GM12878 (cell line): Measurements from ENCODE around the gene ARL16. TPM values are rescaled to one million over a fixed set of nuclear protein-coding genes. Genes with fewer than 3 reads are reported as not detected.

Experiments
- ATAC-seq: fragments of 200-7000 bp; cut with Tn5 transposase; 3 replicates; pipeline ENCODE4 v1.9.1; 2020; ENCODE audit warnings: mild to moderate bottlenecking, moderate library complexity
- BruUV-seq: library from RNA; stranded (reverse); fragments of 400-500 nt; replicated peaks from 2 replicates; lab custom pipeline; 2021; lab: Mats Ljungman, UMichigan
- CTCF ChIA-PET: fragments of 300-600 bp; sonication (Branson Sonifier 250); formaldehyde crosslinking; extraction: SDS; loops from one replicate; lab custom pipeline; 2021; ENCODE audit warnings: inconsistent platforms; lab: Yijun Ruan, JAX
- POLR2A ChIA-PET: fragments of 350-600 bp; formaldehyde crosslinking; extraction: SDS; loops from one replicate; lab custom pipeline; 2021; ENCODE audit warnings: inconsistent platforms; lab: Charles Lee
- RAD21 ChIA-PET: fragments of 300-600 bp; sonication (Branson Sonifier 250); formaldehyde crosslinking; loops from one replicate; lab custom pipeline; 2023; ENCODE audit warnings: antibody characterized with exemption; ENCODE audit not compliant: unreplicated experiment; lab: Charles Lee
- SMC1A ChIA-PET: fragments of 300-600 bp; sonication (Branson Sonifier 250); formaldehyde crosslinking; loops from one replicate; lab custom pipeline; 2023; ENCODE audit not compliant: unreplicated experiment, uncharacterized antibody; lab: Charles Lee
- DNase-seq: peaks from one replicate; pipeline ENCODE4 v3.0.0-alpha.2; 2011; ENCODE audit warnings: low read depth, low spot score
- FAIRE-seq: peaks from 3 replicates; lab custom pipeline; 2011; peaks lifted over from hg19 to GRCh38; lab: Jason Lieb, UNC
- H2AFZ ChIP-seq: 2 replicates; pipeline ENCODE4 v1.6.0; 2011; ENCODE audit warnings: low read depth, low read length, control low read depth; ENCODE audit not compliant: control insufficient read depth
- H3K27ac ChIP-seq: 2 replicates; pipeline ENCODE4 v1.5.1; 2011; ENCODE audit warnings: control low read depth; ENCODE audit not compliant: control insufficient read depth, insufficient read depth
- H3K27me3 ChIP-seq, 2 experiments: replicated peaks in 1 of 2; 2 replicates each; pipeline versions ENCODE4 v1.6.0 to v1.6.1; 2011; ENCODE audit warnings: low read length in 1 of 2; ENCODE audit not compliant: control insufficient read depth in 2 of 2, insufficient read depth in 2 of 2
- H3K36me3 ChIP-seq, 2 experiments: 2 replicates each; pipeline ENCODE4 v1.5.1; 2011; ENCODE audit warnings: low read length in 1 of 2; ENCODE audit not compliant: control insufficient read depth in 2 of 2, insufficient read depth in 2 of 2
- H3K4me1 ChIP-seq: 2 replicates; pipeline ENCODE4 v1.6.1; 2011; ENCODE audit warnings: mild to moderate bottlenecking, low read length, moderate library complexity, mixed read lengths; ENCODE audit not compliant: control insufficient read depth, insufficient read depth
- H3K4me2 ChIP-seq: 2 replicates; pipeline ENCODE4 v1.6.0; 2011; ENCODE audit warnings: control low read depth; ENCODE audit not compliant: control insufficient read depth, insufficient read depth
- H3K4me3 ChIP-seq: fragments of 200-600 bp; sonication (generic); 2 replicates; pipeline ENCODE4 v1.5.1; 2016
- H3K79me2 ChIP-seq: 2 replicates; pipeline ENCODE4 v1.6.0; 2011; ENCODE audit warnings: low read length; ENCODE audit not compliant: control insufficient read depth, insufficient read depth
- H3K9ac ChIP-seq: 2 replicates; pipeline ENCODE4 v1.8.0; 2011; ENCODE audit warnings: low read length, control low read depth, mixed read lengths; ENCODE audit not compliant: control insufficient read depth, insufficient read depth
- H3K9me3 ChIP-seq: replicated peaks from 3 replicates; pipeline ENCODE4 v1.5.1; 2011; ENCODE audit warnings: mild to moderate bottlenecking, low read length; ENCODE audit not compliant: control insufficient read depth, insufficient read depth
- H4K20me1 ChIP-seq: 2 replicates; pipeline ENCODE4 v1.6.0; 2011; ENCODE audit not compliant: control insufficient read depth, insufficient read depth
- BACH1 ChIP-seq: fragments of 450-650 bp; IDR thresholded peaks from 2 replicates; pipeline ENCODE4 v1.6.1; 2017; ENCODE audit warnings: mild to moderate bottlenecking, borderline replicate concordance
- CBX5 ChIP-seq: sonication (generic); IDR thresholded peaks from 2 replicates; pipeline ENCODE4 v1.6.1; 2016; ENCODE audit warnings: low read depth, moderate library complexity, mild to moderate bottlenecking, inconsistent platforms
- PKNOX1 ChIP-seq: fragments of 450-650 bp; IDR thresholded peaks from 2 replicates; pipeline ENCODE4 v1.6.1; 2016; ENCODE audit warnings: mild to moderate bottlenecking
- POLR2A ChIP-seq: IDR thresholded peaks from 2 replicates; pipeline ENCODE4 v1.6.1; 2011; ENCODE audit warnings: low read depth, mild to moderate bottlenecking, low read length
- POU2F2 ChIP-seq: IDR thresholded peaks from 3 replicates; pipeline ENCODE4 v1.6.1; 2011; ENCODE audit warnings: low read depth, mild to moderate bottlenecking, low read length, borderline replicate concordance
- WGBS: methylation state at CpG from one replicate; pipeline ENCODE4 v1.1.6; 2016; ENCODE audit warnings: low lambda C conversion rate; ENCODE audit not compliant: insufficient replicate concordance, insufficient coverage; ENCODE audit errors: missing lambda C conversion rate; 5-methylcytosine and 5-hydroxymethylcytosine counted together
- in situ Hi-C: fragments of 300-500 bp; cut with MboI; formaldehyde crosslinking; loops from 9 replicates; pipeline ENCODE4 v1.14.3; 2018; ENCODE audit warnings: mixed read lengths
- intact Hi-C: fragments of 100-400 bp; cut with micrococcal nuclease; formaldehyde crosslinking; loops from one replicate; pipeline ENCODE4 v1.14.2; 2022; ENCODE audit not compliant: unreplicated experiment
- polyA plus RNA-seq, 11 experiments: library from polyadenylated mRNA; depleted of rRNA in 4 of 11; unstranded in 6 of 11; stranded (reverse) in 5 of 11; fragments of >200 nt; fragmentation: Nextera tagmentation in 4 of 11; fragmentation: Illumina TruSeq in 1 of 11; extraction: Ambion mirVana in 4 of 11; extraction: Trizol in 1 of 11; gene quantifications; 1 replicate in 1 of 11; 2 replicates in 10 of 11; pipeline versions ENCODE4 v1.2.1 to v1.2.3, GENCODE V29; 2011 to 2016; ENCODE audit warnings: inconsistent platforms in 2 of 11, missing spikeins in 2 of 11, low read depth in 1 of 11
- total RNA-seq, 4 experiments: library from RNA; depleted of rRNA in 3 of 4; stranded (reverse); fragments of >200 nt in 3 of 4; fragmentation: Illumina TruSeq in 1 of 4; extraction: Trizol in 1 of 4; gene quantifications; 2 replicates each; pipeline versions ENCODE4 v1.2.1 to v1.2.3, GENCODE V29; 2013 to 2021

The ARL16 gene
- total and polyA plus RNA-seq, 10 of the 15 experiments (the other 5 are each of a cell fraction or from before 2014, with no cell fraction given), result 4.7 to 47.6 (median 30.9) TPM

GRCh38 chr17:81722184-81723120 is 38.9 kb upstream of the ARL16 start:
- H3K4me1 ChIP-seq, result no peaks in the 10 kb centered on the region; the same call in 1 of the 2 replicates
- H2AFZ ChIP-seq, result no peak overlapping the region
- no peak overlapping the region for H3K9ac ChIP-seq
- intact Hi-C loops (no loop called here), in situ Hi-C loops (no loop called here)
- H3K4me3 ChIP-seq, result no peak overlapping the region
- ChIA-PET SMC1A (interaction anchor here (1.6 kb wide), 1 partner anchor 13 kb away, joined by 4 read pairs; no protein-coding TSS in a partner anchor), POLR2A (interaction anchor here (0.6 to 1.2 kb wide), 2 partner anchors 13 to 16 kb away, joined by 3 to 7 read pairs; no protein-coding TSS in a partner anchor), RAD21 (no interaction called here), CTCF (interaction anchor here (0.6 to 1.4 kb wide), 2 partner anchors 13 to 84 kb away, joined by 3 read pairs; no protein-coding TSS in a partner anchor)
- ATAC-seq (no peak), DNase-seq (no peak), FAIRE-seq (no peak)
- no peaks in the 10 kb centered on the region for H3K79me2 ChIP-seq
- no peaks in the 10 kb centered on the region for H3K9me3 ChIP-seq
- H3K27ac ChIP-seq, result no peak overlapping the region
- peaks cover 0 to 2% of the 10 kb centered on the region in 2 experiments; a peak in 2 of 4 replicates for H3K36me3 ChIP-seq
- no peak overlapping the region for H3K4me2 ChIP-seq
- BruUV-seq, result no TSS peak
- no peak for TF ChIP-seq CBX5
- TF ChIP-seq BACH1, result peak; percentile 52; the same call in 1 of the 2 replicates
- no peak for TF ChIP-seq POU2F2
- no peaks in the 10 kb centered on the region for H3K27me3 ChIP-seq
- H4K20me1 ChIP-seq, result no peaks in the 10 kb centered on the region
- WGBS, result 53% methylated on average over 9 of the region's 10 CpGs

- Histone ChIP-seq H3K9me3 (no peaks in the 10 kb centered on the region), H3K4me2 (no peak overlapping the region), H3K9ac (no peak overlapping the region), H2AFZ (no peak overlapping the region), H3K36me3 (peaks cover 0 to 4% of the 10 kb centered on the region in 2 experiments; a peak in 2 of 4 replicates), H3K4me1 (no peaks in the 10 kb centered on the region; the same call in 1 of the 2 replicates), H3K27me3 (no peaks in the 10 kb centered on the region), H4K20me1 (no peaks in the 10 kb centered on the region), H3K27ac (no peak overlapping the region), H3K79me2 (no peaks in the 10 kb centered on the region), H3K4me3 (no peak overlapping the region)
- no peak for TF ChIP-seq PKNOX1
- TF ChIP-seq POLR2A, result peak; percentile 16; the same call in 1 of the 2 replicates
- DNase-seq (no peak), FAIRE-seq (no peak), ATAC-seq (no peak)
- CTCF ChIA-PET, result interaction anchor here (0.6 kb wide), 1 partner anchor 97 kb away, joined by 3 read pairs; no protein-coding TSS in a partner anchor
- in situ Hi-C loops (no loop called here), intact Hi-C loops (no loop called here)
- SMC1A ChIA-PET, result no interaction called here
- RAD21 ChIA-PET, result no interaction called here
- BruUV-seq, result no TSS peak
- POLR2A ChIA-PET, result no interaction called here
- WGBS, result 87% methylated on average over 32 of the region's 33 CpGs
Measured at GRCh38 chr17:81720267-81721071, 36.9 kb upstream of the ARL16 start.
